ENCODE data around the gene ACSS3. TPM values are rescaled to one million over a fixed set of nuclear protein-coding genes. Genes with fewer than 3 reads are reported as not detected.

Gene ACSS3
- total and polyA plus RNA-seq, 5 donors from 2014 or later = not detected

- peaks cover 0 to 8% (median 0%) of the 10 kb centered on the region in 7 donors for H3K9me3 Mint-ChIP-seq
- Histone ChIP-seq H3K27me3 (ENCODE audit: control insufficient read depth, insufficient read depth, low read length) (no peaks in the 10 kb centered on the region), H3K9me3 (ENCODE audit: control insufficient read depth in 2 of 2, low read length in 2 of 2) (no peaks in the 10 kb centered on the region), H3K27ac (ENCODE audit: insufficient read depth, low read length, poor library complexity, severe bottlenecking) (no peak overlapping the region), H3K36me3 (ENCODE audit: control insufficient read depth, insufficient read depth, low read length) (no peaks in the 10 kb centered on the region), H3K4me3 (ENCODE audit: low read depth, low read length) (no peak overlapping the region), H3K4me1 (ENCODE audit: control insufficient read depth, insufficient read depth, low read length, poor library complexity, severe bottlenecking) (no peaks in the 10 kb centered on the region)
- ATAC-seq (ENCODE audit: low read depth in 2 of 2) (no peak), DNase-seq (no peak)
- no peaks in the 10 kb centered on the region for H3K4me1 Mint-ChIP-seq
- no peaks in the 10 kb centered on the region for H3K36me3 Mint-ChIP-seq
- H3K27ac Mint-ChIP-seq = no peak overlapping the region
- H3K4me3 Mint-ChIP-seq = no peak overlapping the region
- no peaks in the 10 kb centered on the region for H3K27me3 Mint-ChIP-seq
Measured at GRCh38 chr12:81141217-81141616, 63.3 kb downstream of the ACSS3 start.

GRCh38 chr12:81143057-81143456 lies 65.2 kb downstream of the ACSS3 start:
- DNase-seq (no peak), ATAC-seq (ENCODE audit: low read depth in 2 of 2) (no peak)
- Mint-ChIP-seq H3K4me3 (no peak overlapping the region), H3K36me3 (no peaks in the 10 kb centered on the region), H3K9me3 (peaks cover 0 to 20% (median 0%) of the 10 kb centered on the region in 7 donors), H3K27ac (no peak overlapping the region), H3K4me1 (no peaks in the 10 kb centered on the region), H3K27me3 (no peaks in the 10 kb centered on the region)
- Histone ChIP-seq H3K4me3 (ENCODE audit: low read depth, low read length) (no peak overlapping the region), H3K4me1 (ENCODE audit: control insufficient read depth, insufficient read depth, low read length, poor library complexity, severe bottlenecking) (no peaks in the 10 kb centered on the region), H3K9me3 (ENCODE audit: control insufficient read depth in 2 of 2, low read length in 2 of 2) (no peaks in the 10 kb centered on the region), H3K36me3 (ENCODE audit: control insufficient read depth, insufficient read depth, low read length) (no peaks in the 10 kb centered on the region), H3K27me3 (ENCODE audit: control insufficient read depth, insufficient read depth, low read length) (no peaks in the 10 kb centered on the region), H3K27ac (ENCODE audit: insufficient read depth, low read length, poor library complexity, severe bottlenecking) (no peak overlapping the region)

- no peak overlapping the region for H3K4me3 Mint-ChIP-seq
- H3K9me3 Mint-ChIP-seq = peaks cover 0 to 24% (median 5%) of the 10 kb centered on the region in 7 donors
- no peak overlapping the region for H3K27ac Mint-ChIP-seq
- H3K27me3 Mint-ChIP-seq = no peaks in the 10 kb centered on the region
- no peaks in the 10 kb centered on the region for H3K36me3 Mint-ChIP-seq
- ATAC-seq (ENCODE audit: low read depth in 2 of 2) = no peak
- Histone ChIP-seq H3K27ac (ENCODE audit: insufficient read depth, low read length, poor library complexity, severe bottlenecking) (no peak overlapping the region), H3K9me3 (ENCODE audit: control insufficient read depth in 2 of 2, low read length in 2 of 2) (no peaks in the 10 kb centered on the region), H3K4me1 (ENCODE audit: control insufficient read depth, insufficient read depth, low read length, poor library complexity, severe bottlenecking) (no peaks in the 10 kb centered on the region), H3K36me3 (ENCODE audit: control insufficient read depth, insufficient read depth, low read length) (no peaks in the 10 kb centered on the region), H3K4me3 (ENCODE audit: low read depth, low read length) (no peak overlapping the region), H3K27me3 (ENCODE audit: control insufficient read depth, insufficient read depth, low read length) (no peaks in the 10 kb centered on the region)
- no peak for DNase-seq
- H3K4me1 Mint-ChIP-seq = no peaks in the 10 kb centered on the region
Measured at GRCh38 chr12:81146228-81147225, 68.6 kb downstream of the ACSS3 start.

GRCh38 chr12:81147292-81147919 lies 69.5 kb downstream of the ACSS3 start:
- no peaks in the 10 kb centered on the region for H3K4me1 ChIP-seq (ENCODE audit: control insufficient read depth, insufficient read depth, low read length, poor library complexity, severe bottlenecking)
- H3K27me3 ChIP-seq (ENCODE audit: control insufficient read depth, insufficient read depth, low read length) = no peaks in the 10 kb centered on the region
- H3K27ac ChIP-seq (ENCODE audit: insufficient read depth, low read length, poor library complexity, severe bottlenecking) = no peak overlapping the region
- Mint-ChIP-seq H3K36me3 (no peaks in the 10 kb centered on the region), H3K27me3 (no peaks in the 10 kb centered on the region), H3K27ac (no peak overlapping the region), H3K4me1 (no peaks in the 10 kb centered on the region), H3K9me3 (peaks cover 0 to 24% (median 5%) of the 10 kb centered on the region in 7 donors), H3K4me3 (no peak overlapping the region)
- no peaks in the 10 kb centered on the region for H3K9me3 ChIP-seq (ENCODE audit: control insufficient read depth in 2 of 2, low read length in 2 of 2)
- ATAC-seq (ENCODE audit: low read depth in 2 of 2) (no peak), DNase-seq (no peak)
- H3K4me3 ChIP-seq (ENCODE audit: low read depth, low read length) = no peak overlapping the region
- no peaks in the 10 kb centered on the region for H3K36me3 ChIP-seq (ENCODE audit: control insufficient read depth, insufficient read depth, low read length)

- Mint-ChIP-seq H3K4me1 (no peaks in the 10 kb centered on the region), H3K4me3 (peak overlapping the region in 1 of 4 donors; percentile 75), H3K27me3 (no peaks in the 10 kb centered on the region), H3K9me3 (peaks cover 0 to 16% (median 5%) of the 10 kb centered on the region in 7 donors), H3K36me3 (no peaks in the 10 kb centered on the region), H3K27ac (no peak overlapping the region)
- DNase-seq (no peak), ATAC-seq (ENCODE audit: low read depth in 2 of 2) (no peak)
- H3K9me3 ChIP-seq (ENCODE audit: control insufficient read depth in 2 of 2, low read length in 2 of 2) = no peaks in the 10 kb centered on the region
- no peak overlapping the region for H3K27ac ChIP-seq (ENCODE audit: insufficient read depth, low read length, poor library complexity, severe bottlenecking)
- H3K27me3 ChIP-seq (ENCODE audit: control insufficient read depth, insufficient read depth, low read length) = no peaks in the 10 kb centered on the region
- H3K36me3 ChIP-seq (ENCODE audit: control insufficient read depth, insufficient read depth, low read length) = no peaks in the 10 kb centered on the region
- no peaks in the 10 kb centered on the region for H3K4me1 ChIP-seq (ENCODE audit: control insufficient read depth, insufficient read depth, low read length, poor library complexity, severe bottlenecking)
- no peak overlapping the region for H3K4me3 ChIP-seq (ENCODE audit: low read depth, low read length)
Measured at GRCh38 chr12:81150382-81150781, 72.5 kb downstream of the ACSS3 start.

- ATAC-seq (ENCODE audit: low read depth in 2 of 2) (no peak), DNase-seq (no peak)
- Mint-ChIP-seq H3K36me3 (no peaks in the 10 kb centered on the region), H3K9me3 (peaks cover 0 to 8% (median 1%) of the 10 kb centered on the region in 7 donors), H3K4me3 (no peak overlapping the region), H3K4me1 (no peaks in the 10 kb centered on the region), H3K27me3 (no peaks in the 10 kb centered on the region), H3K27ac (no peak overlapping the region)
- peaks cover 0 to 3% of the 10 kb centered on the region in 2 experiments for H3K9me3 ChIP-seq (ENCODE audit: control insufficient read depth in 2 of 2, low read length in 2 of 2)
- H3K27me3 ChIP-seq (ENCODE audit: control insufficient read depth, insufficient read depth, low read length) = no peaks in the 10 kb centered on the region
- no peak overlapping the region for H3K27ac ChIP-seq (ENCODE audit: insufficient read depth, low read length, poor library complexity, severe bottlenecking)
- H3K36me3 ChIP-seq (ENCODE audit: control insufficient read depth, insufficient read depth, low read length) = no peaks in the 10 kb centered on the region
- H3K4me1 ChIP-seq (ENCODE audit: control insufficient read depth, insufficient read depth, low read length, poor library complexity, severe bottlenecking) = no peaks in the 10 kb centered on the region
- no peak overlapping the region for H3K4me3 ChIP-seq (ENCODE audit: low read depth, low read length)
Measured at GRCh38 chr12:81159856-81160255, 82.0 kb downstream of the ACSS3 start.

- H3K4me1 ChIP-seq (ENCODE audit: control insufficient read depth, insufficient read depth, low read length, poor library complexity, severe bottlenecking) = no peaks in the 10 kb centered on the region
- Mint-ChIP-seq H3K36me3 (no peaks in the 10 kb centered on the region), H3K9me3 (peaks cover 0 to 11% (median 6%) of the 10 kb centered on the region in 7 donors), H3K27me3 (no peaks in the 10 kb centered on the region), H3K27ac (no peak overlapping the region), H3K4me3 (no peak overlapping the region), H3K4me1 (no peaks in the 10 kb centered on the region)
- peaks cover 0 to 3% of the 10 kb centered on the region in 2 experiments for H3K9me3 ChIP-seq (ENCODE audit: control insufficient read depth in 2 of 2, low read length in 2 of 2)
- DNase-seq (no peak), ATAC-seq (ENCODE audit: low read depth in 2 of 2) (no peak)
- no peak overlapping the region for H3K4me3 ChIP-seq (ENCODE audit: low read depth, low read length)
- H3K36me3 ChIP-seq (ENCODE audit: control insufficient read depth, insufficient read depth, low read length) = no peaks in the 10 kb centered on the region
- H3K27me3 ChIP-seq (ENCODE audit: control insufficient read depth, insufficient read depth, low read length) = no peaks in the 10 kb centered on the region
- no peak overlapping the region for H3K27ac ChIP-seq (ENCODE audit: insufficient read depth, low read length, poor library complexity, severe bottlenecking)
Measured at GRCh38 chr12:81161680-81162079, 83.8 kb downstream of the ACSS3 start.

Measured in CD4-positive, CD25-positive, alpha-beta regulatory T cell (primary cell).